ENCODE data around the gene ZNF574.

Gene ZNF574

GRCh38 chr19:42054205-42054604 is 21.8 kb upstream of the ZNF574 start:
- DNase-seq (ENCODE audit: low read depth), result no peak

- DNase-seq (ENCODE audit: low read depth), result no peak
Measured at GRCh38 chr19:42057846-42058245, 18.1 kb upstream of the ZNF574 start.

DNA sequence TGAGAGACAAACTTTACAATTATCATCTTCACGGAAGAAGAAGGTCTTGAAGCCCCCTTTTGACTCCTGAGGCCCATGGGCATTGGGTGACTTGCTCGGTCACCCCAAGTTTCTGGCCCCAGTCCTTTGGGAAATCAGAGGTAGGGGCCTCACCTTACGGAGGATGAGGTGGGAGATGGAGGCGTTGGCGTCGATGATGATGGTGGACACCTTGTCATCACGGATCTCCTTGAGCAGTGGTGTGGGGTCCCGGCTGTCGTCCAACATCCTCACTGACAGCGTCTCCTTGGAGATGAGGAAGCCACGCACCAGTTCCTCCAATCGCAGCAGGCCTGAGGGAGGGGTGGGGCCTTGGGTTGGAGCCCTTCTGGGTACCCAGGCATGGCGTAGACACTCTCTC is 16.8 kb upstream of the ZNF574 start:
- DNase-seq (ENCODE audit: low read depth), result no peak

DNA sequence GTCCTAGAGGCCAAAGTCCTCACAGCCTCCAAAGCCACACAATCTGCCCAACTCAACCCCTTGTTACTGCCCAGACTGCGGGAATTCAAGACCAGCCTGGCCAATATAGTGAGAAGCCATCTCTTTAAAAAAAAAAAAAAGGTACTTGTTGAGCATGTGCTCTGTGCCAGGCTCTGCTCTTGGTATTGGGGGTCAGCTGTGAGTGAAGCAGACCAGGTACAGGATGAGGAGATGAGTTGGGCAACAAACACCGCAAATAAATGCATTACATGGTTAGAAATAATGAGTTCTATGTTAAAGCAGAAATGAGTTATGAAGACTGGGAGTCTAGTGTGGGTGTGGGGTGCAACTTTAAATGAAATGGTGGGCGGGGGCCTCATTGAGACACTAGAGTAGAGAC is 15.8 kb upstream of the ZNF574 start:
- no peak for DNase-seq (ENCODE audit: low read depth)

GRCh38 chr19:42062381-42062780 is 13.6 kb upstream of the ZNF574 start:
- DNase-seq (ENCODE audit: low read depth), result no peak

DNA sequence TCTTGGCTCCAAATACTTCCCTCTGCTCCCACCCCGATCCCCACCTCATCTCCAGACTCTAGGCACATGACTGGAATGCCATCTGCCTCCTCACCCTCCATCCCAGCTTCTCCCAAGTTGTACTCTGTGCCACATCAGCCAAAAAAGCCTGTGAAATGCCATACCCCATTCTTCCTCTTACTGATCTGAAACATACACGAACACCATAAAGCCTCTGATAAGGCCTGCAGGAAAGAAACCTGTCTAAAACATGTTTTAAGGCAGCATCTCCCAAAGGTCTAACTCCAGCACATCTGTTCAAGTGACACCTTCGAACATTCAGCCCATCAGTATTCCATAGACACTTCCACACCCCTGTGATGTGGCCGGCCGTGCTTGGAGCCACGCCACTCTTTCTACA is 11.5 kb upstream of the ZNF574 start:
- DNase-seq (ENCODE audit: low read depth), result no peak

DNA sequence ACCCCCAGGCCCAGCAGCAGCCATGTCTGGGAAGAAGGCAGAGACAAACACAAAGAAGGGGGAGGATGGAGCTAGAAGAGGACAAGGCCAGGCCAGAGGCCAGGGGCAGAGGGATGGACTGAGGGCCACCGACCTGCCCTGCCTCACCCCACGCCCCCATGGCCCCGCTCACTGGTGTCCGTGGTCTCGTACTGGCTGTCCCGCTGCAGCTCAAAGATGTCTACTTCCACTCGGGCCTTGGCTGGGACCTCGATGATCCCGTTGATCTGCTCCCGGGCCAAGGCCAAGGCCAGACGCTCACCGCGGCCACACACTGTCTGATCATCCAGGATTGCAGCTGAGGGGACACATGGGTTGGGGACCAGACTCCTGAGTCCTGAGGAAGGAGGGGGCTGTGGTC is 10.9 kb upstream of the ZNF574 start:
- no peak for DNase-seq (ENCODE audit: low read depth)

GRCh38 chr19:42065511-42065910 is 10.5 kb upstream of the ZNF574 start:
- DNase-seq (ENCODE audit: low read depth), result no peak

GRCh38 chr19:42066075-42066754 is 9.8 kb upstream of the ZNF574 start:
- no peak for DNase-seq (ENCODE audit: low read depth)

DNA sequence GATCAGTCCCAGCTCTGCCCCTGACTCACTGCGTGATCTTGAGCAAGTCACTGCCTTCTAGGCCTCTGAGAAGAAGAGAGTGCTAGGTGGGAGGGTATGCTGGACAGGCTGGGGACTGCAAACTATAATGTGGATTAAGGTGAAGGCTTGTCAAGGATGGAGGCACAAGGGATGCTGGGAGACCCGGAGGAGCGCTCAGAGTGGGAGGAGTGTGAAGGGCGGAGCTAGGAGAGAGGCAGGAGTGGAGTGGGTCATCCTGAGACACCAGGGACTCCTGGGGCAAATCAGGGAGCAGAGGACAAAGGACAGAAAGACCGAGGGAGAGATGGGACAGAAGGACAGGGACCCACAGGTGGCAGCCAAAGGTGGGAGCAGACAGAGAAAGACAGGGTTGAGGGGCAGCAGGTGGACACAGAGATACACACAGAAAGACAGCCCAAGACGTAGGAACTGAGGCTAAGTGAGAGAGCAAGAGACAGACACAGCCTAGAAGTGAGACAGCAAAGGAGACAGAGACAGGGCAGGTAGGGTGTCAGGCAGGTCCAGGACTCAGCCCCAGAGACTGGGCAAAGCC is 8.6 kb upstream of the ZNF574 start:
- no peak for DNase-seq (ENCODE audit: low read depth)

- no peak for DNase-seq (ENCODE audit: low read depth)
Measured at GRCh38 chr19:42068361-42068755, 7.6 kb upstream of the ZNF574 start.

- DNase-seq (ENCODE audit: low read depth), result no peak
Measured at GRCh38 chr19:42068756-42069571, 7.0 kb upstream of the ZNF574 start.

DNA sequence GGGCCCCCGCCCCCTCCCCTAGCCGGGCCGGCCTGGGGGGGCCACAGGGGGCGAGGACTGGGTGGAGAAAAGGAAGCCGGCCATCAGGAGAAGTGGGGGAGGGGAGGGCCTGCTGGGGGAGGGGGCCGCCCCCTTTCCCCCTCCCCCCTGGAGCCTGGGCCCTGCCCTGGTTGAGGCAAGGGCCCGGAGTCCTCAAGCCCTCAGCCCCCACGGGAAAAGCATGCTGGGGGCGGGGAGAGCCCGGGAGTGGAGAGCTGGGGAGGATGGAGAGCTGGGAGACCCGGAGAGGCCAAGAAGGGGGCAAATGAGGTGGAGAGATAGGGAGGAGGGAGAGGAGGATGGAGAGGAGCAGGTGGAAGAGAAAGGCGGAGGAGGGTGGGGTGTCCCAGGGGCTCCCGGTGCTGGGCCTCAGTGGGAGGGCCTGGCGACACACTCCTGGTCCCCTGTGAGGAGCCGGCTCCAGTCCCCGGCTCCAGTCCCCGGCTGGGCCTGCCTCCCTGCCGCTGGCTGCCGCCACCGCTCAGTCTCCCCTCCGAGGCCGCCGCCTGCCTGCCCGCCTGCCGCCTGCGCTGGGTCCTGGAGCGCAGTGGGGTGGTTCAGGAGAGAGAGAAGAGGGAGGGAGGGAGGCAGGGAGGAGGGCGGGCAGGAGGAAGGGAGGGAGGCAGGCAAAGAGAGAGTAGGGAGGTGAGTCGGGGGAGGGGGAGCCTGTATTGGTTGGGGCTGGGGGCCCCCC is 6.2 kb upstream of the ZNF574 start, which contains the start of gene GRIK5:
TSS of gene GRIK5 (minus strand) at position 588 of the 733 bp plus-strand sequence. CDS start 4,436 bp downstream, outside the sequence.
- DNase-seq (ENCODE audit: low read depth), result no peak

DNA sequence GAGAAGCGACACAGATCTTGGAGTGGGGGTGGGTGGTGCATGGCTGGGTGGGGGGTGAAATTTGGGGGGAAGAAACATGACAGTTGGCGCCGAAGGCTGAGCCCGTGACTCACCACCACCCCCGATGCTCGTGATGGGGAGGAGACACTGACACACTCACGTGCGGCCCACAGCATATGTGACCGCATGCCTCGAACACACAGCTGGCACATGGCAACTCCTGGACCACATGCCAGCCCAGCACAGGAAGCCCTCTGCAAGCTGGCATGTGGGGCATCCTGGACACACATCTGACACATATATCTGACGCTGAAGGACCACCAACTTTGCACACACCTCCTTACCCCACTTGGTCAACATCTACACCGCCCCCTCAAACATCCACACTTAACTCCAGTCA is 4.7 kb upstream of the ZNF574 start:
- DNase-seq (ENCODE audit: low read depth), result no peak

GRCh38 chr19:42074513-42075363 is 1.2 kb upstream of the ZNF574 start:
- DNase-seq (ENCODE audit: low read depth), result no peak

DNA sequence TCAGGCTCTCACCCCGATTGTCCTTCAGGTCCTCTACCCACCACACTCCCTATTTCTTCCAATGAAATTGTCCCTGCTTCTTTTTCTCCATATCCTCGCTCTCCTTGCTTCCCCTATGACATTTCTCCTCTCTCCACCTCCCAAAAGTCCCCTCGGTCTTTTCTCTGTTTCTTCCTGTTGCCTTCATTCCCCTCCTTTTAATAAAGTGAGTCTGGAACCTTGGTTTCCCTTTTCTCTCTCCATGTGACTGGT is 676 bp upstream of the ZNF574 start:
- DNase-seq (ENCODE audit: low read depth), result no peak

- no peak for DNase-seq (ENCODE audit: low read depth)
Measured at GRCh38 chr19:42076380-42076944, 496 bp downstream of the ZNF574 start.

DNA sequence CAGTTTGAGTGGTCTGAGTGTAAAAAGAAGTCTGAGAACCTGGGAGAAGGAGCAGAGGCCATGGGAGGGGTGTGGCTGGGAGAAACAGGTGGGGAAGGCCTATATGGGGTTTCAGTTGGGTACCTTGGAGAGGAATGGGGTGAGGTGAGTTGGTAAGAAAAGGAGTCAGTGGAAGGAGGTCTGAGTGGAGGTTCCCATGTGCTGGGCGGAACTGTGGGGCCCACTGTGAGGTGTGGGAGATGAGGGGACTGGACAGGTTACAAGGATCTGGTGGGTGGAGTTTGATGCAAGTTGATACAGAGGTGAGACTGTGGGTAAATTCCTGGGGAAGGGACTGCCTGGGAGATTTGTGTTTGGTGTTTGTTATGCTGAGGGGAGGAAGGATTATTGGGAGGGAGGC is 2.1 kb downstream of the ZNF574 start:
- DNase-seq (ENCODE audit: low read depth), result no peak

- no peak for DNase-seq (ENCODE audit: low read depth)
Measured at GRCh38 chr19:42078538-42079275, 2.7 kb downstream of the ZNF574 start.

DNA sequence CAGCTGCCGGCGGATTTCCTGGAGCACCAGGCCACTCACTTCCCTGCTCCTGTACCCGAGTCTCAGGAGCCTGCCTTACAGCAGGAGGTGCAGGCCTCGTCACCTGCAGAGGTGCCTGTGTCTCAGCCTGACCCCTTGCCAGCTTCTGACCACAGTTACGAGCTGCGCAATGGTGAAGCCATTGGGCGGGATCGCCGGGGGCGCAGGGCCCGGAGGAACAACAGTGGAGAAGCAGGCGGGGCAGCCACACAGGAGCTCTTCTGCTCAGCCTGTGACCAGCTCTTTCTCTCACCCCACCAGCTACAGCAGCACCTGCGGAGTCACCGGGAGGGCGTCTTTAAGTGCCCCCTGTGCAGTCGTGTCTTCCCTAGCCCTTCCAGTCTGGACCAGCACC is 3.3 kb downstream of the ZNF574 start:
- DNase-seq (ENCODE audit: low read depth), result no peak

All from fibroblast of the conjunctiva (primary cell).